AG08395 (cell line): Measurements from ENCODE around the gene LZTS2.
"Not testable (repeated sequence)": the region's sequence is repeated elsewhere in the genome, so short reads cannot be mapped to it uniquely, and the experiment has no call there.

Source experiments
- DNase-seq: peaks from one replicate; pipeline ENCODE4 v3.0.0; 2012; ENCODE audit warnings: mixed read lengths, low spot score

The LZTS2 gene

DNA sequence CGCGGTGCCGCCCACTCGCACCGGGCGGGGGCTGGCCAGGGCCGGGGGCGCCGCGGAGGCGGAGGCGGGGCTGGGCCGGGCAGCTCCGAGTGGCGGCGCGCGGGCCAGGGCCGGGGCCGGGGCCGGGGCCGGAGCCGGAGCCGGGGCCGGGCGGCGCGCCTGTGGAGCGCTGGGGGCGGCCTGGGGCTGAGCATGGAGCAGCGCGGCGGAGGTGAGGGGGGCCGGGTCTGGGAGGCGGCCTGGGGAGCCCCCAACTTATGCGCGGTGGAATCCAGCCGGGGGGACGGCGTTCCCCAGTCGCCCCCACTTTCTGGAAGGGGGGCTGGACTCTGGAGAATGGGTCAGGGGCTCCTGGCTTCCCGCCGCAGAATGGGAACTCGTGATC, at the start of gene LZTS2:
Gene LZTS2 (plus strand): TSS at position 67 of the 385 bp plus-strand sequence. CDS start 2,731 bp downstream, outside the sequence.
- no peak for DNase-seq

- no peak for DNase-seq
These were observed 39.4 kb upstream of the LZTS2 start for GRCh38 chr10:100960251-100960650.

- no peak for DNase-seq
These were observed 37.1 kb upstream of the LZTS2 start for GRCh38 chr10:100962351-100963080.

GRCh38 chr10:100963826-100964225, 35.8 kb upstream of the LZTS2 start:
- DNase-seq = no peak

DNA sequence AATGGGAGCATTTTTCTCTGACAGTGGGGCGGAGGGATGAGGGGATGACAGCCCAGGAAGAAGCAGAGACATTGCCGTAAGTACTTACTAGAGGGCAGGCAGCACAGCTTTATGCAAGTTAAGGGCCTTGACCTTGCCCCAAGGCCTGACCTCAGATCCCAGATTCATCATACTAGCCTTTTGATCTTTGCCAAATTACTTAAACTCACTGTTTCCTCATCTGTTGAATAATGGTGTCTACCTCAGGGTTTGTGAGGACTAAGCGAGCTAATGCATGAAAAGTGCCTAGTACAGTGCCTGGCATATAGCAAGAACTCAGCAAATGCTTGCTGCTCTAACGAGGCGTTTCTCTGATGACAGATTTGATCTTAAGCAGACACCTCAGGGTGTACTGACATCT, 33.8 kb upstream of the LZTS2 start:
- no peak for DNase-seq

- DNase-seq = no peak
These were observed 32.7 kb upstream of the LZTS2 start for GRCh38 chr10:100966887-100967286.

DNA sequence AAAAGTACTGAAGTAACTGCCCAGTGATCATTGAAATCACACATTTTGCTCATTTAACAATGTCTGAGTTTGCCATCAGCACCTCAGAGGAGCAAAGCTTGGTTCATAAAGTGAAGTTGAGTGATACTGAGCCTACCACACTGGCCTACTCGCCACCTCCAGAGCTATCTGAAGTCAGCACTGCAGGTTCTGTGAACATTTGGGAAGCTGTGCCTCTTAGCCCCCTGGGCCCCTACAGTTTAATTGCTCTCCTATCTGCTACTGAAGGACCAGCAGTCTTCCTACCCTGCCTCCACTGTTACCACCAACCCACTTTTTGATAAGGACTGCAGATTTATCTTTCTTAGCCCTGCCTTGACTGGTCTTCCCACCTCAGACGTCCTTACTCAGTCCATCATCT, 32.3 kb upstream of the LZTS2 start:
- DNase-seq = no peak

- DNase-seq = no peak
These were observed 31.4 kb upstream of the LZTS2 start for GRCh38 chr10:100968062-100968736.

DNA sequence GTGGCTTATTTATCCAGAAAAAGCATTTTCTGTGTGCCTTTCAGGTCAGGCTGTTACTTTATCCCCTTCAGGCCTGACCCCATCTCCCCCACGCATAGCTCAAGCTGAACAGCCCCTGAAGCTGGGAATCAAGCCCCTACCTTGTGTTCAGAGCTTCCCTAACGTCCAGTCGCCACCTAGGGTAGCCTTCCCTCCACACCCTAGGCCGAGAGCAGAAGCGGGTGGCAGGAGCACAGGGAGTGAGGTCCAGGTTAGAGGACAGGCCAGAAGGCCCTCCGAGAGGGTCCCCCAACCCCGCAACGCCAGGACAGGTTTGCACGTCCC, 30.8 kb upstream of the LZTS2 start:
- DNase-seq = no peak

GRCh38 chr10:100969187-100970075, 30.2 kb upstream of the LZTS2 start, which contains the start of gene SEMA4G:
Gene SEMA4G (plus strand): TSS chr10:100969504. CDS start chr10:100972913, 3,409 bp downstream.
- peak; percentile 60 for DNase-seq

DNA sequence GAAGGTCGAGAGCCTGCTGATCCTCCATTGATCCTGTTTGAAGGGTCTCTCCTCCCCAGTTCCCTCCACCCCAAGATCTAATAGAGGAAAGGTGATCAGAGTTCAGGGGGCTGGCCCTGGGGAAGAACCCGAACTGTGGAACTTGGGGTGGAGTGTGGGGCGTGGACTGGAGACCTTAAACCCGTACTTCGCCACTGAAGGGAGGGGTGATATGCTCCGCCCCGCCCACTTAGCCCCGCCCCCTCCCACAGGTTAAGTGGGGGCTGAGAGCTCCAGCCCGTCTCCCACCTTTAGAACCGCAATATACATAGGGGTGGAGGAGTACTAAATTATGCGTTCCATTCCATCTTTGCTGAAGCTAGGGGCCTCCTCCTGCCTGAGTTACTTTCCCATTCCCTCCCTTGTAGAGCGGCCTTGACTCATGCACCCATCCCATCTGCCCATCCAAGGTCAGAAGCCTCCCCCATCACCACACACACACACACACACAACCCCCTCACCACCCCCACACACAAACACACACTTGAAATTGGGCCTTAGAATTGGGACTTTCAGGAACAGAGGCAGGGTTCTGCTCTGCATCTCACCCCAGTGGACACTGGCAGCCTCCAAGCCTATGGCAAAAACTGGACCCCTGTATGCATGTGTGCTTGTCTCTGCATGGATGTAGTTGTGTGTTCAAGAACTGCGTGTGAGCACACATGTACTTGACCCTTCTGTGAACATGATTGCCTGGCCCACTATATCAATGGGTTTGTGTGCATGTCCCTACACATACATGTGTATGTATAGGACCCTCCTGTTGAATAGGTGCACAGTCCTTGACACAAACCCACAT, 29.3 kb upstream of the LZTS2 start:
- no peak for DNase-seq

GRCh38 chr10:100970914-100971811, 28.4 kb upstream of the LZTS2 start:
- no peak for DNase-seq

DNA sequence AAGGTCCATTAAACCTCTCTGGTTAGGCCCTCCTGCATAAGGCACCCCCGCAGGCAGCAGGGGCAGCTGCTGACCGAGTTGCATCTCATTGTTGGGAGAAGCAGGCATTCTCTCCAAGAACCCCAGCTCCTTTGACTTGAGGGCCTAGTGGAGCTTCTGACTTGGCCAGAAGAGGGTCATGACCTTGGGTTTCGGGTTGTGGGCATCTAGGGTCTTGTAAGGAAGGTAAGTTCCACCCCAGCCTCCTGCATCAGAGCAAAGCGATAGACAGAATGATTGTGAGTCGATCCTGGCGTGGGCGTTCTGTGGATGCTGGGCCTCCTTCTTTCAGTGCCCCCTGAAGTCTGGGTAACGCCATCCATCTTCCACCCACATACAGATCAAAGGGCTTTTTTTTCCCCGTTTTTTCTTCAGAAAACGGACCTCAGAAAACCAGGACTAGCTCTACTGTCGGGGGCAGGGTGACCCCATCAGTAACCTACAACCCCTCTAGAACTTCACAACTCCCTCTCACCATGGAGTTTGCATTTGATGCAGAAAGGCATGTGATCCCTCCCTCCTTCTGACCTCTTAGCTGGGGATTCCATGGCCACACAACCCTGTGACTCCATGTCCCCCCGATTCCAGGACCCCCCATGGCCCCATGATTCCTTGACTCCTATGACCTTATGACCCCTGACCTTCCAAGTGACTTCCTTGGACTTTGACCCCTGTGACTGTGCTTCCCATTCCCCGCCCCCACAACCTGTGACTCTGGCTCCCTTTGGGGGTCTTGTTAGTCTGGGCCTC, 27.3 kb upstream of the LZTS2 start:
- no peak for DNase-seq

DNA sequence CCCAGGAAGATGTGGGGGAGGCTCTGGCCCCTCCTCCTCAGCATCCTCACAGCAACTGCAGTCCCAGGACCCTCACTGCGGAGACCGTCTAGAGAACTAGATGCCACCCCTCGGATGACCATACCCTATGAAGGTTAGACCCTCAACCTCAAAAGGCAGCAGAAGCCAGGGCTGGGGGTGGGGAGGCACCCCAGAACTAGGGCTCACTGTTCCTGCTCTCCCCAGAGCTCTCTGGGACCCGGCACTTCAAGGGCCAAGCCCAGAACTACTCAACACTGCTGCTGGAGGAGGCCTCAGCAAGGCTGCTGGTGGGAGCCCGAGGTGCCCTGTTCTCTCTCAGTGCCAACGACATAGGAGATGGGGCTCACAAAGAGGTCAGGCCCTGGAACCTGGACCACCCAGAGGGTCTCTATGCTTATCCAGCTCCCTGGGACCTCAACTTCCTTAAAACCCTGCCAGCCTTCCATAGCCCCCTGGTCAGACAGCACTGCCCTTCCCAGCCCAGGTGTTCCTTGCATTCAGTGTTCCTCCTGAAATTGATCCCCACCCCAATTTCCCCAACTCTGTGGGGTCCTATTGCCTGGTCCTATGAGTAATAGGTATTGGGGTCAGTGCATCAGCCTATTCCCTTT, 26.6 kb upstream of the LZTS2 start:
- DNase-seq = no peak

- DNase-seq = not testable (repeated sequence)
These were observed 24.2 kb upstream of the LZTS2 start for GRCh38 chr10:100975397-100975796.

DNA sequence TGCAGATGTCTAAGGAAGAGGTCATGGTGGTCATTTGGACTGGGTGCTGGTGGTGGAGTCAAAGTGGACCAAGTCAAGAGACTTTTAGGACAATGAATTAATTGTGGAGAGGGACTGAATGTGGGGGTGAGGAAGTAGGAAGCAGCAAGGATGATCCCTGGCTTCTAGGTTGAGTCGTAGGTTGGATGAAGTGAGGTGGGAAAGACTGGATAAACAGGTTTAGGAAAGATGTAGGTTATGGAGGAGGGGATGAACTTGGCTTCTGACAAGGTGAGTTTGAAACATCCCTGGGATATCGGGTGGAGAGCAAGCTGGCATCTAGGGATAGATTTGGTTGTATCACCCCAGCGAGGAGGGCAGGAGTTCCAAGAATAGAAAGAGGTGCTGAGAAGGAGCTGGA, 22.7 kb upstream of the LZTS2 start:
- DNase-seq = no peak

GRCh38 chr10:100977436-100977835, 22.2 kb upstream of the LZTS2 start:
- DNase-seq = no peak

GRCh38 chr10:100978121-100978900, 21.3 kb upstream of the LZTS2 start:
- no peak for DNase-seq

DNA sequence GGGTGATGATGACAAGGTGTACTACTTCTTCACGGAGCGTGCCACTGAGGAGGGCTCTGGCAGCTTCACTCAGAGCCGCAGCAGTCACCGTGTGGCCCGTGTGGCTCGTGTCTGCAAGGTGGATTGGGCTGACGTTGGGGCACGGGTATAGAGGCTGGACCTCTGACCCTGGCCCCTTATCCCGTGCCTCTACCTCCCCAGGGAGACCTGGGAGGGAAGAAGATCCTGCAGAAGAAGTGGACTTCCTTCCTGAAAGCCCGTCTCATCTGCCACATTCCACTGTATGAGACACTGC, 20.8 kb upstream of the LZTS2 start:
- DNase-seq = no peak
